HepG2 (cell line): ENCODE data around the gene CTSZ. TPM values are rescaled to one million over a fixed set of nuclear protein-coding genes. Genes with fewer than 3 reads are reported as not detected.
A peak's percentile ranks its signal among the peaks of the same experiment; 100 is the strongest.

Experiments
- GABPB1 ChIP-seq: IDR thresholded peaks from 2 replicates; pipeline ENCODE4 v1.6.1; 2016; ENCODE audit warnings: mild to moderate bottlenecking, missing genetic modification reagents, moderate library complexity, missing compliant biosample characterization
- MAF1 ChIP-seq: sonication (generic); formaldehyde crosslinking; IDR thresholded peaks from 2 replicates; pipeline ENCODE4 v1.5.0; 2020; ENCODE audit warnings: missing genetic modification reagents, borderline replicate concordance
- NRL ChIP-seq: sonication (generic); formaldehyde crosslinking; IDR thresholded peaks from 2 replicates; pipeline ENCODE4 v1.5.0; 2020; ENCODE audit warnings: missing genetic modification reagents, mild to moderate bottlenecking, moderate library complexity, borderline replicate concordance
- RBFOX2 ChIP-seq: fragments of 200-400 bp; formaldehyde crosslinking; IDR thresholded peaks from 2 replicates; pipeline ENCODE4 v1.6.1; 2017; ENCODE audit warnings: low read depth, mild to moderate bottlenecking, low read length
- SMAD3 ChIP-seq: sonication (generic); formaldehyde crosslinking; IDR thresholded peaks from 2 replicates; pipeline ENCODE4 v1.4.0; 2020; ENCODE audit warnings: missing genetic modification reagents
- SNAPC4 ChIP-seq: sonication (generic); formaldehyde crosslinking; IDR thresholded peaks from 2 replicates; pipeline ENCODE4 v1.4.0; 2020; ENCODE audit warnings: mild to moderate bottlenecking, missing genetic modification reagents
- ZBTB44 ChIP-seq: sonication (generic); formaldehyde crosslinking; IDR thresholded peaks from 2 replicates; pipeline ENCODE4 v1.4.0; 2020; ENCODE audit warnings: missing genetic modification reagents
- ZFP36L2 ChIP-seq: sonication (generic); formaldehyde crosslinking; IDR thresholded peaks from 2 replicates; pipeline ENCODE4 v1.4.0; 2020; ENCODE audit warnings: missing genetic modification reagents
- ZKSCAN8 ChIP-seq: IDR thresholded peaks from 2 replicates; pipeline ENCODE4 v1.6.1; 2016; ENCODE audit warnings: borderline replicate concordance, missing genetic modification reagents, missing compliant biosample characterization
- ZNF142 ChIP-seq: sonication (generic); formaldehyde crosslinking; IDR thresholded peaks from 2 replicates; pipeline ENCODE4 v1.4.0; 2020; ENCODE audit warnings: missing genetic modification reagents
- ZNF180 ChIP-seq: sonication (generic); formaldehyde crosslinking; IDR thresholded peaks from 2 replicates; pipeline ENCODE4 v1.4.0; 2020; ENCODE audit warnings: low read depth, missing genetic modification reagents, borderline replicate concordance
- ZNF766 ChIP-seq: sonication (generic); formaldehyde crosslinking; IDR thresholded peaks from 2 replicates; pipeline ENCODE4 v1.5.0; 2020; ENCODE audit warnings: missing genetic modification reagents, borderline replicate concordance
- polyA plus RNA-seq, 8 experiments: library from polyadenylated mRNA; depleted of rRNA in 3 of 8; stranded (reverse) in 7 of 8; unstranded in 1 of 8; fragments of >200 nt; fragmentation: Illumina TruSeq in 4 of 8; extraction: Trizol in 4 of 8; gene quantifications; 2 replicates each; pipeline versions ENCODE4 v1.2.1 to v1.2.3, GENCODE V29; 2011 to 2016; ENCODE audit warnings: low read depth in 4 of 8, missing spikeins in 1 of 8, mixed read lengths in 1 of 8; ENCODE audit not compliant: insufficient read depth in 1 of 8
- total RNA-seq, 5 experiments: library from RNA; depleted of rRNA; stranded (reverse); fragments of >200 nt; fragmentation: Illumina TruSeq; extraction: Trizol; gene quantifications; 2 replicates each; pipeline ENCODE4 v1.2.3, GENCODE V29; 2016; ENCODE audit warnings: low read depth in 1 of 5
- TF ChIP-seq, protein P1 (sequence below): sonication (generic); formaldehyde crosslinking; IDR thresholded peaks from 2 replicates; pipeline ENCODE4 v1.4.0; 2020; ENCODE audit warnings: missing genetic modification reagents
- TF ChIP-seq, protein P2 (sequence below): sonication (generic); formaldehyde crosslinking; IDR thresholded peaks from 2 replicates; pipeline ENCODE4 v1.5.0; 2020; ENCODE audit warnings: missing genetic modification reagents

CTSZ gene
- total and polyA plus RNA-seq, 2 of the 13 experiments (the other 11 are each of a cell fraction or from before 2014, with no cell fraction given): 0.33 TPM; not detected in 1

- TF ChIP-seq ZBTB44 (CRISPR knock-in tag): no peak
- no peak for TF ChIP-seq ZKSCAN8
- no peak for TF ChIP-seq ZNF142 (CRISPR knock-in tag)
- TF ChIP-seq RBFOX2: no peak
- TF ChIP-seq ZNF180 (CRISPR knock-in tag): no peak
- TF ChIP-seq, protein P1, sequence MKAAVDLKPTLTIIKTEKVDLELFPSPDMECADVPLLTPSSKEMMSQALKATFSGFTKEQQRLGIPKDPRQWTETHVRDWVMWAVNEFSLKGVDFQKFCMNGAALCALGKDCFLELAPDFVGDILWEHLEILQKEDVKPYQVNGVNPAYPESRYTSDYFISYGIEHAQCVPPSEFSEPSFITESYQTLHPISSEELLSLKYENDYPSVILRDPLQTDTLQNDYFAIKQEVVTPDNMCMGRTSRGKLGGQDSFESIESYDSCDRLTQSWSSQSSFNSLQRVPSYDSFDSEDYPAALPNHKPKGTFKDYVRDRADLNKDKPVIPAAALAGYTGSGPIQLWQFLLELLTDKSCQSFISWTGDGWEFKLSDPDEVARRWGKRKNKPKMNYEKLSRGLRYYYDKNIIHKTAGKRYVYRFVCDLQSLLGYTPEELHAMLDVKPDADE (CRISPR knock-in tag): 0 out of 2 replicates have a peak, but pooled peaks have one; percentile 48
- no peak for TF ChIP-seq GABPB1 (CRISPR knock-in tag)
- no peak for TF ChIP-seq ZNF766 (CRISPR knock-in tag)
- TF ChIP-seq, protein P2, sequence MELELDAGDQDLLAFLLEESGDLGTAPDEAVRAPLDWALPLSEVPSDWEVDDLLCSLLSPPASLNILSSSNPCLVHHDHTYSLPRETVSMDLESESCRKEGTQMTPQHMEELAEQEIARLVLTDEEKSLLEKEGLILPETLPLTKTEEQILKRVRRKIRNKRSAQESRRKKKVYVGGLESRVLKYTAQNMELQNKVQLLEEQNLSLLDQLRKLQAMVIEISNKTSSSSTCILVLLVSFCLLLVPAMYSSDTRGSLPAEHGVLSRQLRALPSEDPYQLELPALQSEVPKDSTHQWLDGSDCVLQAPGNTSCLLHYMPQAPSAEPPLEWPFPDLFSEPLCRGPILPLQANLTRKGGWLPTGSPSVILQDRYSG: no peak
- TF ChIP-seq SNAPC4 (CRISPR knock-in tag): no peak
- no peak for TF ChIP-seq ZFP36L2
- no peak for TF ChIP-seq SMAD3 (CRISPR knock-in tag)
- no peak for TF ChIP-seq MAF1 (CRISPR knock-in tag)
- peak; percentile 60; the same call in 1 of the 2 replicates for TF ChIP-seq NRL (CRISPR knock-in tag)
Measured at GRCh38 chr20:59006167-59006863, 739 bp downstream of the CTSZ start (continued).
